ENCODE measurements around the gene MPRIP.
A peak's percentile ranks its signal among the peaks of the same experiment; 100 is the strongest.

The MPRIP gene

DNA sequence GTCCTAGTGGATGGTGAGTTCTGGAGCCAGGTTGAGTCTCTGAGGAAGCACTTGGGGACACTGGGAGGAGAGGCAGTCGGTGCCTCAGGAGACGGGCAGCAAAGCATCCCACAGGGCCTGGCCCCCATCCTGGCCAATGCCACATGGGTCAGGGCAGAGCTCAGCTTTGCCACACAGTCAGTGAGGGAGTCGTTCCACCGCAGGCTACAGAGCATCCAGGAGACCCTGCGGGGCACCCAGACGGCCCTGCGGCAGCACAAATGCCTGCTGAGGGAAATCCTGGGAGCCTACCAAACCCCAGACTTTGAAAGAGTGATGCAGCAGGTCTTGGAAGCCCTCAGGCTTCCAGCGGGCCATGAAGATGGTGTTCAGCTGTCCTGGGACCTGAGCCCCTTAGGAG is 124.2 kb downstream of the MPRIP start:
- no peak for DNase-seq (ENCODE audit: low spot score)

DNA sequence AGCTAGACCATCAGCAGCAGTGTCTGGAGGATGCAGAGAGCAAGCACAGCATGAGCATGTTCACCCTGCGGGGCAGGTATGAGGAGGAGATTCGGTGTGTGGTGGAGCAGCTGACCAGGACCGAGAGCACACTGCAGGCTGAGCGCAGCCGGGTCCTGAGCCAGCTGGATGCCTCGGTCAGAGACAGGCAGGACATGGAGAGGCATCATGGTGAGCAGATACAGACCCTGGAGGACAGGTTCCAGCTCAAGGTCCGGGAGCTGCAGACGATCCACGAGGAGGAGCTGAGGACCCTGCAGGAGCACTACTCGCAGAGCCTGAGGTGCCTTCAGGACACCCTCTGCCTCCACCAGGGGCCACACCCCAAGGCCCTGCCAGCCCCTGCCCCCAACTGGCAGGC is 125.1 kb downstream of the MPRIP start:
- no peak for DNase-seq (ENCODE audit: low spot score)

DNA sequence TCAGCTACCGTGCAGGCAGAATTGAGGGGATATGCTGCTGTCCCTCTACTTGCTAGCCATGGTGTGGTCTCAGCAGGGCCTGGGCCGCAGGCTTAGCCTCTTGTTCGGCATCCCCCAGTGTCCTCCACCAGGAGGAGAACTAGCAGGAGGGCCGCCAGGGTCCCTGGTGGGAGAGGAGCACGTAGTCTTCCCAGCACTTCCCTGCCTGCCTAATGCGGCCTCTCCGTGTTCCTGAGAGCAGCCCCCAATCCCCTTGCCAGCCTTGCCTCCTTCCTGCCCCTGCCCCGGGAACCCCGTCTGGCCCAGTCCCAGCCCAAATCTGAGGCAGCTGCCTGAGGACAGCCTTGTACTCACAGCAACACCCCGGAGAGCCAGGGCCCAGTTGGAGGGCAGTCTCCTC is 125.7 kb downstream of the MPRIP start:
- no peak for DNase-seq (ENCODE audit: low spot score)

GRCh38 chr17:17168401-17168800 is 126.1 kb downstream of the MPRIP start:
- no peak for DNase-seq (ENCODE audit: low spot score)

DNA sequence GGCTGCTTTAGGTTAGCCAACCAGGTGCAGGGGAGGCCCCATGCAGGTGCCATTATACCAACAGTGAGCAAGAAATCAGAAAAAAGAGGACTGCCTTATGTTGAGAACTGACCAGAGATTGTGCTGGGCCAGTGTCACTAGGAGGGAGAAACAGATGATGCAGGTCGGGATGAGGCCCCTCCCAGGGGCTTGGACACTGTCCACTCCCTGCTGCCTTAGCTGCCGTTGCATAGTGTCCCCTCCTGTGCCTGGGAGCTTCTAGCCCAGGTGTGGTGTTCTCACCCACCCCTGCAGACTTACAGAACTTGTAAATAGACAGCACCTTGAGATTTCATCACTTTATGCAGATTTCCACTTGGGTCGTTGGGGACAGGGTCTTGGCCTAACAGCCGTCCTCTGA is 127.1 kb downstream of the MPRIP start:
- no peak for DNase-seq (ENCODE audit: low spot score)

DNA sequence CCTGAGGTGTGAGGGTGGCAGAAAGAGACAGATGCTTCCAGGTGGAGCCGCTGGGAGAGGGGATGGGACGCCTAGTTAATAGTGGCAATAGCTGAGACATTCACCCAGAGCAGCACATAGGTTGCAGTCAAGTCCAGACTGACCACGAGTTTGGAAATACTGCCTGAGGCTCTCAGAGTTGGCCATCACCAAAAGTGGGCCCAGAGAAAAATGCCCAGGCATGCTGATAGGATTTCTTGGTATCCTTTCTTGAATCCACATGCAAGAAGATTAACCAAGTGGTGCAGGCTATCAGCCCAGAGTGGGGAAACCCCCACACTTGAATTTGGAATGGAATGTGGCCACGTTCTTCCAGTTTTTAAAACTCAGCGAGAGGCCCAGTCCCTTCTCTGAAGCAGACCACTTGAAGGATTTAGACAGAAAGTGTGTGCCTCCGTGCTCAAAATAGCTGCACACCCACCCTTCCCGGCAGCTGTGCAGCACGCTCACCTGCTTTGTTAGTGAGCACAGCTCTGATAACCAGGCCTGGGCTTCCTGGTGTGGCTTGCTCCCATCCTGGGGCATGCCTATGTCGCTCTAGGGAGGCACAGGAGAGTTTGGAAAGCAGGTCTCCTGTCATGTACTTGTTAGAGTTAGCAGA is 128.2 kb downstream of the MPRIP start:
- no peak for DNase-seq (ENCODE audit: low spot score)

- no peak for DNase-seq (ENCODE audit: low spot score)
Observed at GRCh38 chr17:17171186-17171585, 128.9 kb downstream of the MPRIP start.

DNA sequence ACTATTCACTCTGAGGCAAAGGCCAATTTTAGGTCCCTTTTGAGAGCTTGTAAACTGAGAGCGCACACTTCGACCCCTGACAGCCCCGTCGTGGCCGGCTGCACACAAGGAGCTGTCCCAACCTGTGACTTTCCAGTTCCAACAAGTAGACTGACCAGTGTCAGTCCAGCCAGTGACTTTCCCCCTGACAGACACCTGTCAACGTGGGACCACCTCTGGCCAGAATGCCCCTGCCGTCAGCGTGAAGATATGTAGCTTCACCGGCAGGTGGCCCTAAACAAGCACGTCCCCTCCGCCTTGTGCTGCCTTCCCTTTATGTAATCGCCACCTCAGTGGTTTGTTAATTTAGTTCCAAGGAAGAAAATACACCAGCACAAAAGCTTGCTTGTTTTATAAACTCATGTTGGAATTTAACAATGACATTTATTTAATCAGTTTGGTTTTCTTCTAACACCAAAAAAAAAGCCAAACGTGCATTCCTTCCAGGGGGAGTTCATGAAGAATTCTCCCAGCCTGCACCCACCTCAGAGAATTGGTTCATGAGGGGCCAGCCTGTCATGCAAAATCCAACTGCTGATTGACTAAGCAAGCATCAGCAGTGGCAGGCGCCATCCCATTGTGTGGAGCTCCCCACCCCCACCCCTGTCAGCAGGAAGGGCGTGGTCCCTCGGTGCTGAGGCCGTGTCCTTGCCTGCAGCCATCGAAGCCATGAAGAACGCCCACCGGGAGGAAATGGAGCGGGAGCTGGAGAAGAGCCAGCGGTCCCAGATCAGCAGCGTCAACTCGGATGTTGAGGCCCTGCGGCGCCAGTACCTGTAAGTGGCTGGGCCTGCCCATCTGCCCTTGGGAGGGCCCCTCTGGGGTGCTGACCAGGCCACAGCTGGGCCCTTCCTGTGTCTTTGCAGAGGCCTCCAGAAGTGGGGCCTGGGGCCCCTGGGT is 130.0 kb downstream of the MPRIP start:
- DNase-seq (ENCODE audit: low spot score), result no peak

DNA sequence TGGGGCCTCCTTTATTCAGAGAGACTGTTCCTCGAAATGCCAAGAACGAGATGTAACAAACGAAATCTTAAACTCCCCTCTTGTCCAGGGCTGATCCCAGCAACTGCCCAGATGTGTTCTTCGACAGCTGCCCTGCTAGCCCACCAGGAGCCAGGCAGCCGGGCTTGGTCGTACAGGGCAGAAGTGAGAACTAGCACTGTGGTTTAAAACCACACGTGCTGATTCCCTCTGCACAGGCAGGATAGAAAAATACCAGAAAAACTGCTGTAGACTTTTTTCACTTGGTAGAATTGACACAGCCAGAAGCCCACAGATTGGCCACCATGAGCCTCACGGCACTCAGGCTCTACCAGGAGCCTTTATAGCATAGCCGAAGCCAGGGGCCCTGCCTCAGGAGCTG is 130.7 kb downstream of the MPRIP start:
- DNase-seq (ENCODE audit: low spot score), result no peak

DNA sequence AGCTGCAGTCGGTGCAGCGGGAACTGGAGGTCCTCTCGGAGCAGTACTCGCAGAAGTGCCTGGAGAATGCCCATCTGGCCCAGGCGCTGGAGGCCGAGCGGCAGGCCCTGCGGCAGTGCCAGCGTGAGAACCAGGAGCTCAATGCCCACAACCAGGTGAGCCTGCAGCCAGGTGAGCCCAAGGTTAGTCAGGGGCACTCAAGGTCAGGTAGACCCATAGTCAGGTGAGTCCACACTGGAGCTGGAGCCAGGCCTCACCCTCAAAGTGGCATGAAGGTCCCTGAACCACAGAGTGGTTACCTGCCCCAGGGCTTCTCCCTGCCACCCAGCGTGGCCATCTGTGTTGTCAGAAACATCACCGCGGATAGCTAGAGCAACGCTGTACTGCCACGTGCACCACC is 131.7 kb downstream of the MPRIP start:
- DNase-seq (ENCODE audit: low spot score), result no peak

GRCh38 chr17:17175340-17175739 is 133.1 kb downstream of the MPRIP start:
- no peak for DNase-seq (ENCODE audit: low spot score)

GRCh38 chr17:17175917-17176316 is 133.7 kb downstream of the MPRIP start:
- peak; percentile 15 for DNase-seq (ENCODE audit: low spot score)

GRCh38 chr17:17176341-17176740 is 134.1 kb downstream of the MPRIP start:
- no peak for DNase-seq (ENCODE audit: low spot score)

- no peak for DNase-seq (ENCODE audit: low spot score)
Observed at GRCh38 chr17:17177176-17177575, 134.9 kb downstream of the MPRIP start.

- no peak for DNase-seq (ENCODE audit: low spot score)
Observed at GRCh38 chr17:17179371-17179827, 137.1 kb downstream of the MPRIP start.

DNA sequence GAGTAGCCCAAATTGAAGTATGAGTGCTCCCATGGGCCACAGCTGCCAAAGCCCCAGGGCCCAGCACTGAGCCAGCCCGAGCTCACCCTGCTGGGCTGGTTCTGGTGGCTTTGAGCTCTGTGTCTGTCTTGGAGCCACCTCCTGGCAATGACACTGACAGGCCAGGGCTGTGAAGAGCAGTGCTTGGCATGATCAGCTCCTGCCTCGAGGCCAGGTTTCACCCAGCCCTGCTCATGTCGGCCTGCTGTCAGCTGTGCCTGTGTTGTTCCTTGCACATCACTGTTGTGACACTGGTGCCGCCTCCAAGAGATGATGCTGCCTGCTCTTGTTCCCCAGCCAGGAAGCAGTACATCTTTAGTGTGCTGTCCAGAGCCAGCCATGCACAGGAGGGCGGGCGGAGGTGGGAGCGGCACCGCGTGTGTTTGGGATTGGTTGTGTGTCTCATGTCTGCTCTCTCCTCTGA is 137.9 kb downstream of the MPRIP start:
- DNase-seq (ENCODE audit: low spot score), result peak; percentile 50

DNA sequence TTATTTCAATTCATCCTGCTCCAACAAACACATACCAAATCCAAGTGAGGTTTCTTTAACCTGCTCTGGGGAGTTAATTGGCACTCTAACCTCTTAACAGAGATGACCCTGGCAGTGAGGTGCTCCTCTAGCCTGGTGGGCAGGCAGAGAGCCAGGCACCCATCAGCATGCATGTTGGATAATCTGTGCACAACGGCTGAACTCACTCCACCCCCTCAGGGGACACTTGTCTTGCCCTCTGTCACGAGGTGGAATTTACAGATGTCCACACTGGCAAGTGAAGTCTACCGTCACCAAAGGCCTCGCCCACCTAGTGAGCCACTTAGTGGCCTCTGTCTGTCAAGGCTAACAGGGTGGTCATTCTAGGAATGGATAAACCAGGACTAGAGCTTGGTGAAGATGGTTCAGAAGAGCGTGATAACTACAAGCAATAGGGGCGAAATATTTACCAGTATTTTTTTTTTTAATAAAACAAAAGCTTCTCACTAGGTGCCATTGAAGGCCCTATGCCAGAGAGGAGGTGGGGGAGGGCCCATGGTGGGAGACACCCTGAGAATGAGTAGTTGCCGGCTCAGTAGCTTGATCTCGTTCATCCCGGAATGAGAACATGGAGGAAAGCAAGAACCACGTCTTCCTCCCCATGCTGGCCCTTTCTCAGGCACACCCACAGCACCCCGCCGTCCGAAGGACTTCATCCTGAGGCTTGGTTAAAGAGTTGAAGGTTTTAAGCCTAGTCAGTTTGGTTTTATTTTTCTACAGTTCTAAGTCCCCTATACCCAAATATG is 138.7 kb downstream of the MPRIP start:
- DNase-seq (ENCODE audit: low spot score), result no peak

DNA sequence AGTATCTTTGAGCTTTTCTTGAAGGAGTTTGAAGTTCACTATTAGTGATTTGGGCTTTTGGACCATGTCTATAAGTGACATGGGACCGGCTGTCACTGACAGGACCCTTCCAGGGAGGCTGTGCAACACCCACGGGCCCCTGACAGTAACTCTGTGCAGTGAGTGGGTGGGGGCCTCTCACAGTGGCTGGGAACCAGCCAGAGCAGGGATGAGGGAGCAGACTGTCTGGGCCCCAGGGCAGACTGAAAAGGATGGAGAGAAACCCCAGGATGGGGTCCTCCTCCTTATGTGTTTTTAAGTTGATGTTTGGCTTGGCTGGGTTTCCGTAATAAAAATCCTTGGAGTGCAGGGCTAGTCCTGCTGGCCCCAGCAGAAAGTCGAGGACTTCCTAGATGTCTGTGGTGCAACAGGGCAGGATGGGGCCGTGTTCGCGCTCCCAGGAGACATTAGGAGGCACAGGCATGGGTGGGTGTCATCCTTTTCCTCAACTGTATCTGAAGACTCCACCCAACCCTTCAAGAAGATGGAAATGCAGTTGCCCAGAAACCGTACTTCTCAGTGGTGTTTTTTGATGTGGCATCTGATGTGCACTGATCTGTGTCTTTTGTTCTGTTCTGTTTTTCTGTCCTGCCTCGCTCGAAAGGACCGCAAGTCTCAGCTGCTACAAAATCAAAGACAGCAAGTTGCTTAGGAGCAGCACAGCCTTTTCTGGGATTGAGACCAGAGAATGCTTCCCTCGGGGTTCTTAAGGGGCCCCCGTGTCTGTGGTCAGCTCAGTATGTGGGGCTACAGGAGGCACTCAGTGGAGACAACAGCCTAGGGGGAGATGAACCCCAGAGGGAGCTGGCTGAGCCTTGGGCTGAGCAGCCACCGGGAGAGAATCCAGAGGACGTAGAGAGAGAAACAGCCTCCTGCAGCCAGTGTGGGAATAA is 139.7 kb downstream of the MPRIP start:
- DNase-seq (ENCODE audit: low spot score), result no peak

- no peak for DNase-seq (ENCODE audit: low spot score)
Observed at GRCh38 chr17:17182598-17183136, 140.4 kb downstream of the MPRIP start.

DNA sequence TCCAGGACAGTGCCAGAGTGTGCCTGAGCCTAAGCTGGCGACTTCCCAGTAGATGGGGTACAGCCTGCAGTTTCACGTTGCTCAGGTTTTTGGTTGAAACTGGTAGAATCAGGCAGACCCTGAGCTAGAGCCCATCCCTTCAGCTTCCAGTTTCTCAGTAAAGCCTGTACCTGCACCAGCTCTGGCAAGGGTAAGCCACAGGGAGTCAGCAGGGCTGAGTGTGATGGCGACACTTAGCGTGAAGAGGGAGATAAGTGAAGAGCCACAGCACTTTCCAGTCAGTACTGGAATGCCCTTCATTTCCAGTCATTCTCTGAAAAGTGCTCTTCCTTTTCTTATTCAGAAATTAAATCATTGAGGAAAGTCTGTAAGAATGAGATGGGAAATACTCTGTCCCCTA is 141.5 kb downstream of the MPRIP start:
- no peak for DNase-seq (ENCODE audit: low spot score)

All from Ammon's horn (tissue), 1 donor.